ENCODE measurements around the gene SPECC1.
"Not testable (repeated sequence)": the region's sequence is repeated elsewhere in the genome, so short reads cannot be mapped to it uniquely, and the experiment has no call there.

SPECC1 gene

GRCh38 chr17:20280851-20281250, 271.7 kb downstream of the SPECC1 start:
- DNase-seq, result no peak

DNA sequence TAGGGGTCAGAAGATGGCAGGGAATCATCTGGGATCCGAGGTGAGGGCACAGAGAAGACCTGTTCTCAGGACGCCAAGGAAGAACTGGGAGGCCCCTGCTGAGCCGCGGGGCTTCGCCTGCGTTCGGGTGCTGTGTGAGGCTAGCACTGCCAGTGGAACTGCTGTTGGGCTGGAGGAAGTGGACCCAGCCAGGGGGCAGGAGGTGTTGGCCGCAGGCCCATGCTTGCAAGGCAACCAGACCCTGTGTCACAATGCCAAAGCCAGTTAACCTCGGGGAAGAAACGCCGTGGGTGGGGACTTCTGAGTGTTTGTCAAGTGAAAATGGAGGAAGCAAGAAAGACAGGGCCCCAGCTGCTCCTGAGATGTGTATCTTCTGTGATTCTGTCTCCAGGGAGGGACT, 272.7 kb downstream of the SPECC1 start:
- no peak for DNase-seq

DNA sequence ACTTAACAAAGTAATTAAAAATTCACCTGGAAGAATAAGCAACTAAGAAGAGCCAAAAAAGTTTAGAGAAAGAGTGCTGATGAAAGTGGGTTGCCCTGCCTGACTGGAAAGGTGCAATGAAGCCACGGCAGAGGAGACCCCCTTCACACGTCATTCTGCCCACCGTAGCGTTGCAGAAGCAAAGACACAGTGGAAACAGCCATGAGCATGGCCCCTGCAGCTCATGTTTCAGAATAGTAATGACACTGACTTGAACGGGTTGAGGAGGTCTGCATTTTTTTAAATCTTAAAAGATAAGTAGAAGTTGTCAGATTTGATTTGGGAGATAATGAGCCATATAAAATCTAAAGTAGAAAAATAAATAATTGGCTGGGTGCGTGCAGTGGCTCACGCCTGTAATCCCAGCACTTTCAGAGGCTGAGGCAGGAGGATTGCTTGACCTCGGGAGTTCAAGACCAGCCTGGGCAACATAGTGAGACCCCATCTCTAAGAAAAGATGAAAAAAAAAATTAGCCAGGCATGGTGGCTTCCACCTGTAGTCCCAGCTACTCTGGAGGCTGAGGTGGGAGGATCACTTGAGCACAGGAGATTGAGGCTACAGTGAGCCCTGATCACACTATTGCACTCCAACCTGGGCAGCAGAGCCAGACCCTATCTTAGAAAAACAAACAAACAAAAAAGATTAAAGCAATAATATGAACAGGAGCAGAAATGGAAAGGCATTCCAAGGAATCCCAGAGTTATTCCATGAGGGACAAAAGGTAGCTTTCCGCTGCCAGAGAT, 273.6 kb downstream of the SPECC1 start:
- no peak for DNase-seq

GRCh38 chr17:20284022-20284421, 274.9 kb downstream of the SPECC1 start:
- no peak for DNase-seq

DNA sequence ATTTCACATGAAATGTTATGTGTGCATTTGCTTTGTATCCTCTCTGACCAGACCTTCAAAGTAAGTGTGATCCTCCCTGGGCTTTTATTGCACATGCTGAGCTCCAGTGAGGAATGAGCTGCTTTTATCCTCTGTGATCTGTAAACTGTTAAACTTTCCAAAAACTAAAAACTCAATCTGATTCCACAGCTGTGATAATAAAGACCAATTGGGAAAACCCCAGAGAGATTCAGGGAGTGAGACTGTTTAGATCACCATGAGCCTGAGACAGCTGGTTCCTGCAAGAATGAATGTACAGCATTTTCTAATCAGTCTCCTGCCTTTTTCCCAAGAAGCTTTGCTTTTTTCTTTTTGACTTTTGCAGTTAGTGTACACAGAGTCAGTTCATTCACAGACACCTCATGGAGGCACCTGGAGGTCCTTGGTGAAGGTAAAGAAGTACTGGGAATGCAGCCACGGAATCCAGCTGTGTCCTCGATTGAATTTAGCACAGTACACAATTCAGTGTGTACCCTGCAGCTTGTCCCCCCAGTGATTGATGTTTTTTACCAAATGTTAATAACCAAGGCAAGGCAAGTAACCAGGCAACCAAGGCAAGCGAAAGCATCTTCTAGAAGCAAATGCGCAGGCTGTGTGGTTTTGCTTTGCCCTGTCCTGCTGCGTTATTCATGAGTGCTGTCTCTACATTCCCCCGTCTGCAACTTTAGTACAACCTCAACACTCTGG, 275.6 kb downstream of the SPECC1 start:
- DNase-seq, result no peak

GRCh38 chr17:20289984-20290383, 280.8 kb downstream of the SPECC1 start:
- no peak for DNase-seq

DNA sequence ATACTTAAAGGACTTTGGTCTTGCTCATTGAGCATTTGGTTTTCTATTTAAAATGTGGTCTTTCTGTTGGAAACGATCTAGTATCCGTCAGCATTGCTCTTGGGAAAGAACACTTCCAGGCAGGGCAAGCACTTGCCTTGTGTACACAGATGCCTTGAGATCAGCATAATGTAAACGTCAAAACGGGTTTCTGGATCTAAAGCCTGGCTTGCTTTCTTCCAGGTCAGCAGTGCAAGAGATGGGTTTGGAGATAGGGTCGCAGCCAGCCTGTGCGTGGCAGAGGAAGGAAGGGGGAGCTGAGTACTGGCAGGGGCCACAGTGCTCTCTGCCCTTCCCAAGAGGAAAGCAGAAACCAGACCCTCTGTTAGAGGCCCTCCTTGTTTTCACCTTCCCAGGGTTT, 282.7 kb downstream of the SPECC1 start:
- DNase-seq, result no peak

GRCh38 chr17:20293501-20293900, 284.3 kb downstream of the SPECC1 start:
- no peak for DNase-seq

- no peak for DNase-seq
Observed at GRCh38 chr17:20294120-20294519, 285.0 kb downstream of the SPECC1 start.

DNA sequence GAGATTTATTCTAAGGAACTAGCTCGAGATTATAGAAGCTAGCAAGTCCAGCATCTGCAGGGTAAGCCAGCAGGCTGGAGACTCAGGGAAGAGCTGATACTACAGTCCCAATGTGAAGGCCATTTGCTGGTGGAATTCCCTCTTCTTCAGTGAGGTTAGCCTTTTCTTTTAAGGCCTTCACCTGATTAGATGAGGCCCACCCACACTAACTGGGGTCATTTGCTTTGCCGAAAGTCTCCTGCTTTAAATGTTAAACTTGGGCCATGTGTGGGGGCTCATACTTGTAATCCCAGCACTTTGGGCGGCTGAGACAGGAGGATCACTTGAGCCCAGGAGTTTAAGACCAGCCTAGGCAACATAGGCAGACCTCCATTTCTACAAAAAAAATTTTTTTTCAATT, 289.9 kb downstream of the SPECC1 start:
- DNase-seq, result no peak

DNA sequence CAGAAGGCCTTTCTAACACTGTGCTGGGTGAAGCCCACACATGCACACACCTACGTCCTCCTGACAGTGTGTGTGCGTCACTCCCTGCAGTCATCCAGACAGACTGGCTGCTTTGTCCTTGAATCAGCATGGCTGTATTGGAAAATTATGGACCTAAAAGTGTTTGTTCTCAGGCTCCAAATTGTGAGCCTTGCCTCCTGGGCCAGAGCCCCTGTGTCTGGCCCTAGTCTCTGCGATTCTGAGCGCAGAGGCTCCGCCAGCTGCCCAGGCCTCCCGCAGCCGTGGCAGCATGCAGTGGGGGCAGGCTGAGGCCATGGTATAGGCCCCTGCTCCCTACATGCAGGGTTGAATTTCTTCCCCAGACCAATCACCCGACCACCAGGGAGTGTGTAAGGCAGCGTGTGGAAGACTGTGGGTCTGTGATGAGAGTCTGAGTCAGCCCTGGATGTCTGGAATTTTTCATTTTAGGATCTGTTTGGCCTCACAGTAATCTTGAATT, 291.3 kb downstream of the SPECC1 start:
- no peak for DNase-seq

DNA sequence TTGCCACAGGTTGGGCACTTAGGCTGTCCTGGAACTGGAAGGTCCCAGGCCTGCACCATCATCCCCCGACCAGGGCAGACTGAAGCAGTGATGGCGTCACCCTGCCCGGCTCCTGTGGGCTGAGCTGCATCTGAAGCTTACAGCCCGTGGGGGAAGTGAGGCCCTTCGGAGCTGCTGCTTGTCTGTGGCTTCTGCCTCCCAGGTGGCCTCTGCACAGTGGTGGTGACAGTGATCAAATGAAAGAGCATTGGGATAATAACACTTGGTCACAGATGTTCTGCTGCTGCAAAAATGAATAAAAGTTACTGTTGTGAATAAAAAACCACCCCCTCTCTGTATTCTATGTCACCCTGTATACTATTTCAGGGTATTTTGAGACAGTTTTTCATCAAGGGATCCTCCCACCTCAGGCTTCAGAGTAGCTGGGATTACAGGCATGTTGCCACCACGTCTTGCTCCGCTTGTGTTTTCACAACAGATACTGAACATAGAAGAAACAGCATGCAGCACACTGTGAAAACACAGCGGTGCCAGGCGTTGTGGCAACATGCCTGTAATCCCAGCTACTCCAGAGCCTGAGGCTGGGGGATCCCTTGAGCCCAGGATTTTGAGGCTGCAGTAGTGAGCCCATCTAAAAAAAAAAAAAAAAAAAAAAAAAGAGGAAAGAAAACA, 293.2 kb downstream of the SPECC1 start:
- no peak for DNase-seq

DNA sequence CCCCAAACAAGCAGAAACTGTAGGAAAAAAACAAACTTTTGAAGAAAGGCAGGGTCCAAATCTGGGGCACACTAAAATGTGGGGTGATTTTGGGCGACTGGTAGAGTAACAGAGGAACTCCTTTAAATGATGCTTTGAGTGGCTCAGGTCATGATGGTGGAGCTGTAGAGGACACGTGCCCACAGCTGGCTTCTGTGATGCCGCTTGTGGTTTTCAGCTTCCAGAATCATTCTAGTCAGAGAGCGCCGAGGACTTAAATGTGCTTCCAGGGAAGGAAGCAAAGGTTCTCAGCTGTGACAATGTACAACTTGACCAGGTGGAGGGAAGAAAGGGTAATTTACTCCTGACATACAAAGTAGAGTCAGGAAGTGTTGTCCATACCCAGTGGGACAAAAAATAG, 295.8 kb downstream of the SPECC1 start:
- no peak for DNase-seq

GRCh38 chr17:20306924-20307323, 297.8 kb downstream of the SPECC1 start:
- no peak for DNase-seq

DNA sequence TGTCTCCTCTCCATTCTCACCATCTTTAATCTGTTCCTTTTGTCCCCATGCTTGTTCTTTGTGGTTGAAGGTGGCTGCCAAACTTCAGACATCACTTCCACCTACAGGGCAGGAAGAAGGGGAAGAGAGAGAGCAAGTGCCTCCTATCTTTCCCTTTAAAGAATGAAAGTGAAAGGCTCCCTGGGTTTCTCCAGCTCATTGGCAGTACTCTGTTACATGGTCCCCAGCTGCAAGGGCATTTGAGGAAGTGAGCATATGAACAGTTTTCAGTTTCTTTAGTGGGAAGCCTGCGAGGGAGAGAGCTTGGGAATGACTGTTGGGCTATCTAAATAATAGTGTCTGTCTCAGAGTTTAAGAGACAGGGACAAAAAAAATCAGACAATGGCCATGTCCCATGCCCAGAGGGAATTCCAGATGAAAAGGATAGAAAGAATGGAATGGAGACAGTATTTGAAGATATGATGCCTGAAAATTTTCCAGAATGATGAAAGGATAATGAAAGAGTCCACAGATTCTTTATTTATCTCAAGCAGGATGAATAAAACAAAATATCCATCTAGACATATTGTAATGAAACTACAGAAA, 298.3 kb downstream of the SPECC1 start:
- no peak for DNase-seq

DNA sequence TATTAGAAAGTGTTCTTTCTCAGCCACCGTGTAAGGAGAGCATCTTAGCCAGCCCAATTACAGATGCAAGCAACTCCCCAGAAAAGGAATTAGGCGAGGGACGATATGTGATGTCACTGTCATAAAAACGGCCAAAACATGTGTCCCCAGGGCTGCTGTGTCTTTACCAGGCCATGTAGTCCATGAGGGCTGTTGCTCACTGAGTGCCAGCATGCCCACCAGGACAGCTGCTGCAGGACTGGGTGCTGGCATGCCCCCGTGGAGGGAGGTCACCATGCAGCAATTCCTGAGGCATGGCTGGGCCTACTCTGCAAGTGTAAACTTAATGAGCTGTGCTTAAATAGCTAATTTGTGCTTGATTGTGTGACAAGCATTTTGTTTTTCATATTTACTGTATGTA, 301.3 kb downstream of the SPECC1 start:
- DNase-seq, result no peak

- DNase-seq, result no peak
Observed at GRCh38 chr17:20313306-20313705, 304.1 kb downstream of the SPECC1 start.

DNA sequence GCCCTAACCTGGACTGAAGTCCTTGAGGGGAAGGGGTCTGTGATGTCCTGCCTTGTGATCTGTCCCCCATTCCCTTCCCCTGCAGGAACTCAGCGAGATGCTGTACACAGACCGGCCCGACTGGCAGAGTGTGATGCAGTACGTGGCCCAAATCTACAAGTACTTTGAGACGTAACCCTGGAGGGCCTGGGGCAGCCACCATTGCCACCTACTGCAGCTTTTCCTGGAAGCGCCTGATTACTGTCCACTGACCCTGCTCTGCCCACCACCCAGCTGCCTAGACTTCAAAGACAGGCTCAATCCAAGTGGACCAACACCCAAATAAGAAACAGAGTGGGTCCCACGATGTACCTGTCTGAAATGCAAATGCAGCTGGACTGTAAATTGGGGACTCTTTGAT, 304.7 kb downstream of the SPECC1 start:
- no peak for DNase-seq

DNA sequence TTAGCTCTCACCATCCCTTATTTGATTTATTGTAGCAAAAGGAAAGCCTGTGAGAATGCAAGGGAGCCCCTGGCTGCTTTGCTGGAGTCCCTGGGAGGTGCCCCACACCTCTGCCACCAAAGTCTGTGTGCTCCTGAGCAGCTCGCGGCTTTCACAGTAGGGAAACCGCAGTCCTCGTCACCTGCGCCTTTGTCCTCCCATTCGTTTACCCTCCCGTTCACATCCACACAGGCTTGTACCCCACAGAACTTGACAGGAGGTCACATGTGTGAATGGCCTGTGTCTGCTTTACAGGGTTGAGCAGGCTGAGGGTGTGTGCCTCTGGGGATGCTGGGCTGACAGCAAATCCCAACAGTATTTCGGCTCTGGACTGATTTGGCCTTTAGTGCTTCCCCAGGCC, 305.7 kb downstream of the SPECC1 start:
- DNase-seq, result no peak

- no peak for DNase-seq
Observed at GRCh38 chr17:20315311-20315710, 306.2 kb downstream of the SPECC1 start.

GRCh38 chr17:20315821-20316220, 306.7 kb downstream of the SPECC1 start:
- DNase-seq, result no peak

DNA sequence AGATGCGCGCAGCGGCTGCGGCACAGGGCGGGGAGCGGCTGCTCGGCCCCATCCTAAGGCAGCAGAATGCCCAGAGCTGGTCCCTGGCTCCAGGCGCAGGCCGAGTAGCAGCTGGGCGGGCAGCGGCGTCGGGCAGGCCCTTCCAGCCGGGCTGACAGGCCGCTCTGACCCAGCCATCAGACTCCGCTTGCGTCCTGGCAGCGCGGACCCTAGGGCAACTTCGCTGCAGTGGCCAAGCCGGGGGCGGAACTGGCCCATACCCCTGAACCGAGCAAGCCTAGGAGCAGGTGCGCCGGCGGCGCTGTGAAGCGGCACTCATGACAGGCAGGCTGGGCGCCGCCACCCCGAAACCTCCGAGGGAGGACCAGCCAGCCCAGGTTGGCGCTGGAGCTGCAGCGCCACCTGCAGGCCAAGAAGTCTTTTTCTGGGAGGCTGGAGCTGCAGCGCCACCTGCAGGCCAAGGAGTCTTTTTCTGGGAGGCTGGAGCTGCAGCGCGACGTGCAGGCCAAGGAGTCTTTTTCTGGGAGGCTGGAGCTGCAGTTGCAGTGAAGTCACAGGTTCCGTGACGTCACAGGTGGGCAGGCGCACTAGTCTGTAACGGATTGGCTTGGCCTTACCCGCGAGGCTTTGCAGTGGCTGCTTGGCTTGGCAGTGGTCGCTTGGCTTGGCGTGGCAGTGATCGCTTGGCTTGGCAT, 311.5 kb downstream of the SPECC1 start:
- DNase-seq, result peak; percentile 82

DNA sequence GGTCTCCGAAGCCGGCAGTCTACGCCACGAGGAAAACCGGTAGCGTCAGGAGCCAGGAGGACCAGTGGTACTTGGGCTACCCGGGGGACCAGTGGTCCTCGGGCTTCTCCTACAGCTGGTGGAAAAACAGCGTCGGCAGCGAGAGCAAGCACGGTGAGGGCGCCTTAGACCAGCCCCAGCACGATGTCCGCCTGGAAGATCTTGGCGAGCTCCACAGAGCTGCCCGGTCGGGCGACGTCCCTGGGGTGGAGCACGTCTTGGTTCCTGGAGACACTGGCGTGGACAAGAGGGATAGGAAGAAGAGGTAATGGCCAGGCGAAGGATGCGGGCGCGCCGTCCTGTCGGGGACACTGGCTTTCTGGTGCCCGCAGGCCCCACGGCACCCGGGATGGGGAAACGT, 312.2 kb downstream of the SPECC1 start:
- not testable (repeated sequence) for DNase-seq

Measured in stimulated activated CD8-positive, alpha-beta memory T cell treated with anti-CD3 and anti-CD28 coated beads, Interleukin-4, amount 100 ng/mL, for 48 hours (primary cell).